CD4-positive, alpha-beta T cell (primary cell): ENCODE results near the gene FRYL. TPM values are rescaled to one million over a fixed set of nuclear protein-coding genes. Genes with fewer than 3 reads are reported as not detected.

Experiments
- ATAC-seq: fragments of 200-7000 bp; cut with Tn5 transposase; one replicate; pipeline ENCODE4 v1.10.0; 2022; ENCODE audit warnings: mild to moderate bottlenecking; ENCODE audit not compliant: poor library complexity
- CTCF ChIA-PET: fragments of 350-600 bp; sonication (Branson Sonifier 250); formaldehyde crosslinking; loops from one replicate; lab custom pipeline; 2021; ENCODE audit warnings: antibody characterized with exemption, inconsistent platforms; lab: Charles Lee
- POLR2A ChIA-PET: fragments of 350-600 bp; sonication (Branson Sonifier 250); formaldehyde crosslinking; loops from one replicate; lab custom pipeline; 2021; ENCODE audit warnings: antibody characterized with exemption, inconsistent platforms; lab: Charles Lee
- DNase-seq, 14 experiments: peaks; one replicate each; pipeline ENCODE4 v3.0.0-alpha.2; 2013 to 2020; ENCODE audit warnings: mixed read lengths in 2 of 14
- H3K27ac ChIP-seq, 2 donors: one replicate each; pipeline versions ENCODE4 v1.5.1 to v1.7.0; 2013; ENCODE audit warnings: low read length in 2 of 2, low read depth in 1 of 2, mild to moderate bottlenecking in 1 of 2
- H3K27me3 ChIP-seq, 2 experiments: 1 replicate in 1 of 2; 2 replicates in 1 of 2; pipeline versions ENCODE4 v1.6.1 to v1.7.0; 2013; ENCODE audit warnings: low read length in 2 of 2, control low read depth in 1 of 2, mild to moderate bottlenecking in 1 of 2, moderate library complexity in 1 of 2; ENCODE audit not compliant: insufficient read depth in 2 of 2, control insufficient read depth in 1 of 2
- H3K36me3 ChIP-seq: one replicate; pipeline ENCODE4 v1.6.1; 2013; ENCODE audit warnings: low read length, control low read depth; ENCODE audit not compliant: insufficient read depth
- H3K4me1 ChIP-seq: one replicate; pipeline ENCODE4 v1.6.1; 2013; ENCODE audit warnings: low read length, control low read depth; ENCODE audit not compliant: insufficient read depth
- H3K4me3 ChIP-seq: one replicate; pipeline ENCODE4 v1.5.1; 2013; ENCODE audit warnings: mild to moderate bottlenecking, low read length, moderate library complexity
- H3K9me3 ChIP-seq, 2 experiments: 1 replicate in 1 of 2; 2 replicates in 1 of 2; pipeline versions ENCODE4 v1.6.1 to v1.7.0; 2013; ENCODE audit warnings: low read length in 2 of 2, mild to moderate bottlenecking in 2 of 2, control low read depth in 1 of 2, moderate library complexity in 1 of 2; ENCODE audit not compliant: control insufficient read depth in 1 of 2, insufficient read depth in 1 of 2
- H3K27ac Mint-ChIP-seq: one replicate; pipeline ENCODE4 v1.8.0; 2020; ENCODE audit warnings: mixed read lengths
- H3K27me3 Mint-ChIP-seq: one replicate; pipeline ENCODE4 v1.8.0; 2021; ENCODE audit warnings: mixed read lengths
- H3K36me3 Mint-ChIP-seq: one replicate; pipeline ENCODE4 v1.8.0; 2021; ENCODE audit warnings: low read depth, mixed read lengths
- H3K4me1 Mint-ChIP-seq: one replicate; pipeline ENCODE4 v1.8.0; 2021; ENCODE audit warnings: low read depth, mixed read lengths
- H3K4me3 Mint-ChIP-seq: one replicate; pipeline ENCODE4 v1.8.0; 2020; ENCODE audit warnings: mild to moderate bottlenecking, mixed read lengths
- H3K9me3 Mint-ChIP-seq: one replicate; pipeline ENCODE4 v1.8.0; 2020; ENCODE audit warnings: mixed read lengths
- intact Hi-C, 2 experiments: fragments of 100-400 bp; cut with DNase I in 1 of 2; cut with micrococcal nuclease in 1 of 2; formaldehyde crosslinking; loops; one replicate each; pipeline versions ENCODE4 v1.15.1 to v1.9.0; 2023 to 2025; cut with DNase I, micrococcal nuclease
- total RNA-seq, 174 experiments: library from RNA in 2 of 174; stranded (reverse) in 2 of 174; gene quantifications; one replicate each; pipeline ENCODE4 v1.2.3 and lab custom pipeline; 2021 to 2026
- TF ChIP-seq, protein P1 (sequence below): fragments of 200-600 bp; IDR thresholded peaks from one replicate; pipeline ENCODE4 v1.8.0; 2022; ENCODE audit warnings: antibody characterized with exemption, mild to moderate bottlenecking

FRYL gene
- total RNA-seq, 2 experiments from 2014 or later = 86.1 to 87.7 TPM

DNA sequence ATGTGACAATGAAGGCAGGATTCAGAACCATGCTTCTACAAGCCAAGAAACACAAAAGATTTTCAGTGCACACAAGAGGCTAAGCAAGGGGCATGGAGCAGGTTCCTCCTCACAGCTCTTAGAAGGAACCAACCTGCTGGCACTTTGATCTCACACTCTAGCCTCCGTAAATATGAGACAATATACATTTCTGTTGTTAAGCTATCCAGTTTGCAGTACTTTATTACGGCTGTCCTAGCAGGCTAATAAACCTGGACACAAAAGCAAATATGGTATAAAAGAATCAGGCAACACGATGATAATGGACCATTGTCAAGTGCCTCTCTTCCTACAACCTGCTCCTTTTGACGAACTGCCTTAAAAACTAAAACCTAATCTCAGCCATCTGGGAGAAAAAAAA lies 175.6 kb downstream of the FRYL start:
- Histone ChIP-seq H3K36me3 (peaks cover 38% of the 10 kb centered on the region), H3K9me3 (no peaks in the 10 kb centered on the region), H3K27ac (no peak overlapping the region), H3K4me1 (no peaks in the 10 kb centered on the region), H3K4me3 (no peak overlapping the region), H3K27me3 (no peaks in the 10 kb centered on the region)
- H3K9me3 Mint-ChIP-seq = no peaks in the 10 kb centered on the region
- intact Hi-C loops = no loop called here
- H3K36me3 Mint-ChIP-seq = peaks cover 67% of the 10 kb centered on the region
- POLR2A ChIA-PET = no interaction called here
- no peak for ATAC-seq
- CTCF ChIA-PET = no interaction called here
- H3K27me3 Mint-ChIP-seq = no peaks in the 10 kb centered on the region
- H3K4me3 Mint-ChIP-seq = no peak overlapping the region
- TF ChIP-seq, protein P1, sequence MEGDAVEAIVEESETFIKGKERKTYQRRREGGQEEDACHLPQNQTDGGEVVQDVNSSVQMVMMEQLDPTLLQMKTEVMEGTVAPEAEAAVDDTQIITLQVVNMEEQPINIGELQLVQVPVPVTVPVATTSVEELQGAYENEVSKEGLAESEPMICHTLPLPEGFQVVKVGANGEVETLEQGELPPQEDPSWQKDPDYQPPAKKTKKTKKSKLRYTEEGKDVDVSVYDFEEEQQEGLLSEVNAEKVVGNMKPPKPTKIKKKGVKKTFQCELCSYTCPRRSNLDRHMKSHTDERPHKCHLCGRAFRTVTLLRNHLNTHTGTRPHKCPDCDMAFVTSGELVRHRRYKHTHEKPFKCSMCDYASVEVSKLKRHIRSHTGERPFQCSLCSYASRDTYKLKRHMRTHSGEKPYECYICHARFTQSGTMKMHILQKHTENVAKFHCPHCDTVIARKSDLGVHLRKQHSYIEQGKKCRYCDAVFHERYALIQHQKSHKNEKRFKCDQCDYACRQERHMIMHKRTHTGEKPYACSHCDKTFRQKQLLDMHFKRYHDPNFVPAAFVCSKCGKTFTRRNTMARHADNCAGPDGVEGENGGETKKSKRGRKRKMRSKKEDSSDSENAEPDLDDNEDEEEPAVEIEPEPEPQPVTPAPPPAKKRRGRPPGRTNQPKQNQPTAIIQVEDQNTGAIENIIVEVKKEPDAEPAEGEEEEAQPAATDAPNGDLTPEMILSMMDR = no peak
- no peak for DNase-seq
- no peaks in the 10 kb centered on the region for H3K4me1 Mint-ChIP-seq
- peak overlapping the region; percentile 4 for H3K27ac Mint-ChIP-seq

DNA sequence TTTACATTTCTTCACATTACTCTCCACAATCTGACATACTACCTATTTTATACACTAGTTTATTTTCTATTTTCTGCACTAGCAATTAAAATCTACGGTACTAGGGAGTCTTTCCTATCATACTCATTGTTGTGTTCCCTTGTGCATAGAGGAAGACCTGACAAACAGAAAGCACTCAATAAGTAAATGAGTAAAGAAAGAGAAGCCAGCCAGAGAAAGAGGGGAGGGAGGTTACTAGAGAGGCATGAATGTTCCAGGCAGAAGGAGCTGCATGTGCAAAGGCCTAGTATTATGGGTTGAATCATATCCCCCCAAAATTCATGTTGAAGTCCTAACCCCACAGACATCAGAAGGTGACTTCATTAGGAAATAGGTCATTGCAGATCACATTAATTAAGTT lies 176.0 kb downstream of the FRYL start:
- Mint-ChIP-seq H3K36me3 (peaks cover 72% of the 10 kb centered on the region), H3K27ac (peak overlapping the region; percentile 4)

DNA sequence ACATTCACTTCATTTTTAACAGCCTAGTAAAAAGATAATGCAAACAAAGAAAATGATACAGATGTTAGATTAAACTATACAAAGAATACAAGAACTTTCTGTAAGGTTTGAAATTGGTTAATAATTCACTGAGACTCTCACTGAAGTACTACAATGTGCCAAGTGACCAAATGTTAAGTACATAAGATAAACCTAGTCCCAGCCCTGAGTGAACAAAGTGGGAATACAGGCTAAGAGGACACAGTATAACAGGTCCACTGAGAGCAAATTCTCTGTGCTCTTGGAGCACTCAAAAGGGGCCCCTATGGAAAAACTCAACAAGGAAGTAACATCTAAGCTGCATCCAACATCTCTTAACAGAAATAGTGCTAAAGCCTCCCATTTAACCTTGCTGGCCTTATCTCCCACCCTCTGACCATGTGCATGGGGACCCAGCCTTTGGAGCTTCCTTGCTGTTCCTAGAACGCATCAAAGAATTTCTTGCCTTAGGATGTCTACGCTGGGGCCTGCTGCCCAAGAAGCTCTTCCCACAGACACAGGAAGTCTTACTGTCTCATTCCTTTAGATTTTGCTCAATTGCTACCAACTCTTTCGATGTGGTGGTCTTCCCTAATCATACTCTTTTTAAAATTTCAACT lies 176.6 kb downstream of the FRYL start:
- intact Hi-C loops = no loop called here
- H3K4me3 Mint-ChIP-seq = no peak overlapping the region
- peak overlapping the region; percentile 4 for H3K27ac Mint-ChIP-seq
- POLR2A ChIA-PET = no interaction called here
- H3K4me1 ChIP-seq = no peaks in the 10 kb centered on the region
- no peaks in the 10 kb centered on the region for H3K4me1 Mint-ChIP-seq
- TF ChIP-seq, protein P1 = no peak
- DNase-seq (no peak), ATAC-seq (no peak)
- no peak overlapping the region for H3K27ac ChIP-seq
- H3K4me3 ChIP-seq = no peak overlapping the region
- H3K27me3 ChIP-seq = no peaks in the 10 kb centered on the region
- no peaks in the 10 kb centered on the region for H3K27me3 Mint-ChIP-seq
- peaks cover 74% of the 10 kb centered on the region for H3K36me3 Mint-ChIP-seq
- H3K9me3 ChIP-seq = no peaks in the 10 kb centered on the region
- CTCF ChIA-PET = no interaction called here
- H3K9me3 Mint-ChIP-seq = no peaks in the 10 kb centered on the region
- peaks cover 34% of the 10 kb centered on the region for H3K36me3 ChIP-seq

More for the DNA sequence above, 176.0 kb downstream of the FRYL start:
- no peaks in the 10 kb centered on the region for H3K9me3 ChIP-seq
- no peaks in the 10 kb centered on the region for H3K4me1 ChIP-seq
- H3K9me3 Mint-ChIP-seq = no peaks in the 10 kb centered on the region
- H3K4me1 Mint-ChIP-seq = no peaks in the 10 kb centered on the region
- CTCF ChIA-PET = no interaction called here
- H3K36me3 ChIP-seq = peaks cover 35% of the 10 kb centered on the region
- TF ChIP-seq, protein P1 = no peak
- POLR2A ChIA-PET = no interaction called here
- H3K27ac ChIP-seq = no peak overlapping the region
- no peak overlapping the region for H3K4me3 ChIP-seq
- no peak for DNase-seq
- no peaks in the 10 kb centered on the region for H3K27me3 Mint-ChIP-seq
- no peaks in the 10 kb centered on the region for H3K27me3 ChIP-seq
- ATAC-seq = no peak
- H3K4me3 Mint-ChIP-seq = no peak overlapping the region
- intact Hi-C loops = no loop called here
